ENCODE results near the gene SMPD2. TPM values are rescaled to one million over a fixed set of nuclear protein-coding genes. Genes with fewer than 3 reads are reported as not detected.

The SMPD2 gene
- total and polyA plus RNA-seq, 2 of the 4 experiments (the other 2 are of a cell fraction), result 7.7 to 9.0 TPM

GRCh38 chr6:109488001-109488400 is 47.5 kb downstream of the SMPD2 start:
- H2AK5ac ChIP-seq (ENCODE audit: low read depth, low read length), result no peak overlapping the region
- H3K14ac ChIP-seq (replicated peaks; ENCODE audit: low read depth, low read length), result no peak overlapping the region
- H3K9me3 ChIP-seq (ENCODE audit: control insufficient read depth, insufficient read depth, low read length), result no peaks in the 10 kb centered on the region
- no peak overlapping the region for H3K9ac ChIP-seq (ENCODE audit: low read depth, low read length)
- in situ Hi-C loops (cut with MboI; ENCODE audit: low sequenced_read_pairs), result no loop called here
- no peak overlapping the region for H3K4me3 ChIP-seq (ENCODE audit: insufficient read depth, low read depth, low read length)
- H3K27ac ChIP-seq (ENCODE audit: insufficient read depth, low read length), result no peak overlapping the region
- H2BK5ac ChIP-seq (ENCODE audit: low read depth, low read length, poor library complexity, severe bottlenecking), result no peak overlapping the region
- no peaks in the 10 kb centered on the region for H3K9me1 ChIP-seq (ENCODE audit: insufficient read depth, low read length)
- H3K4ac ChIP-seq (ENCODE audit: low read depth, low read length), result no peak overlapping the region
- H4K5ac ChIP-seq (ENCODE audit: low read depth, low read length), result no peak overlapping the region
- no peak overlapping the region for H3K18ac ChIP-seq (ENCODE audit: low read depth, low read length)
- no peak overlapping the region for H2AFZ ChIP-seq (replicated peaks; ENCODE audit: low read length, poor library complexity)
- CTCF ChIA-PET, result interaction anchor here (0.6 kb wide), 1 partner anchor 34 kb away, joined by 4 read pairs; no protein-coding TSS in a partner anchor
- H3K27me3 ChIP-seq (ENCODE audit: control insufficient read depth, insufficient read depth, low read length), result peaks cover under 1% of the 10 kb centered on the region
- TF ChIP-seq RFX5 (IDR thresholded peaks at IDR 0.05; ENCODE audit: low read depth, low read length) (no peak), POLR2A (IDR thresholded peaks at IDR 0.05; ENCODE audit: low read depth, low read length) (no peak)
- H2BK15ac ChIP-seq (ENCODE audit: low read depth, low read length), result no peak overlapping the region
- POLR2A ChIA-PET (ENCODE audit: unreplicated experiment), result no interaction called here
- intact Hi-C loops (cut with micrococcal nuclease), result no loop called here
- no peak overlapping the region for H3K23ac ChIP-seq (ENCODE audit: low read depth, low read length)
- no peaks in the 10 kb centered on the region for H3K79me1 ChIP-seq (ENCODE audit: low read depth in 1 of 2, low read length in 2 of 2)
- no TSS peak for BruUV-seq (replicated peaks)
- no peaks in the 10 kb centered on the region for H4K20me1 ChIP-seq (ENCODE audit: insufficient read depth, low read length)
- dilution Hi-C loops (cut with HindIII; ENCODE audit: low sequenced_read_pairs, unreplicated experiment), result no loop called here
- H2AK9ac ChIP-seq (replicated peaks; ENCODE audit: low read depth, low read length, poor library complexity), result no peak overlapping the region
- DNase-seq (no peak), ATAC-seq (ENCODE audit: low read depth) (no peak)
- H3K4me2 ChIP-seq (ENCODE audit: low read depth, low read length), result no peak overlapping the region
- H3K56ac ChIP-seq (ENCODE audit: extremely low read depth, insufficient read depth, low read length), result no peak overlapping the region
- no peak overlapping the region for H4K91ac ChIP-seq (ENCODE audit: insufficient read depth, low read depth, low read length)
- H4K8ac ChIP-seq (ENCODE audit: low read depth in 2 of 2, low read length in 2 of 2), result no peak overlapping the region
- H2BK20ac ChIP-seq (ENCODE audit: low read depth, low read length), result no peak overlapping the region
- H3K4me1 ChIP-seq (ENCODE audit: control insufficient read depth, insufficient read depth, low read length), result no peaks in the 10 kb centered on the region
- H2BK120ac ChIP-seq (ENCODE audit: low read depth, low read length), result no peak overlapping the region
- no peaks in the 10 kb centered on the region for H3K36me3 ChIP-seq (ENCODE audit: control insufficient read depth, insufficient read depth, low read length)

Data from IMR-90 (cell line).